Upper lobe of right lung (tissue), 1 donor: Measurements from ENCODE around the gene DOCK2. TPM values are rescaled to one million over a fixed set of nuclear protein-coding genes. Genes with fewer than 3 reads are reported as not detected.

Experiments
- ATAC-seq: fragments of 200-7000 bp; cut with Tn5 transposase; one replicate; pipeline ENCODE4 v1.9.1; 2020; ENCODE audit warnings: mild to moderate bottlenecking, moderate library complexity
- DNase-seq: peaks from one replicate; pipeline ENCODE4 v3.0.0-alpha.2; 2020
- H3K27ac ChIP-seq: fragments of 200-600 bp; one replicate; pipeline ENCODE4 v1.8.0; 2022
- H3K27me3 ChIP-seq: fragments of 200-600 bp; one replicate; pipeline ENCODE4 v1.8.0; 2022; ENCODE audit warnings: mild to moderate bottlenecking
- H3K36me3 ChIP-seq: fragments of 200-600 bp; one replicate; pipeline ENCODE4 v1.8.0; 2022
- H3K4me1 ChIP-seq: fragments of 200-600 bp; one replicate; pipeline ENCODE4 v1.8.0; 2022
- H3K4me3 ChIP-seq: fragments of 200-600 bp; one replicate; pipeline ENCODE4 v1.8.0; 2022; ENCODE audit warnings: mild to moderate bottlenecking
- H3K9me3 ChIP-seq: fragments of 200-600 bp; one replicate; pipeline ENCODE4 v1.8.0; 2022
- intact Hi-C: fragments of 100-400 bp; cut with DNase I; formaldehyde crosslinking; loops from one replicate; pipeline ENCODE4 v1.11.0; 2022
- total RNA-seq: library from RNA; stranded (reverse); fragmentation: NEBNext Ultra II Directional; extraction: Animal tissue kit (Norgen Biotek cat#: 25700); gene quantifications from one replicate; pipeline ENCODE4 v1.2.1, GENCODE V29; 2021
- TF ChIP-seq, protein P1 (sequence below): fragments of 200-600 bp; IDR thresholded peaks from one replicate; pipeline ENCODE4 v1.8.0; 2022; ENCODE audit warnings: antibody characterized with exemption
- donor health status: DM: no; HTN: yes; CAD: no; lungs with severe emphysema.

The DOCK2 gene
- total RNA-seq, 1 donor from 2014 or later: 65.4 TPM

GRCh38 chr5:169599451-169599850, 37.6 kb upstream of the DOCK2 start:
- no peaks in the 10 kb centered on the region for H3K27me3 ChIP-seq
- DNase-seq (no peak), ATAC-seq (no peak)
- TF ChIP-seq, protein P1, sequence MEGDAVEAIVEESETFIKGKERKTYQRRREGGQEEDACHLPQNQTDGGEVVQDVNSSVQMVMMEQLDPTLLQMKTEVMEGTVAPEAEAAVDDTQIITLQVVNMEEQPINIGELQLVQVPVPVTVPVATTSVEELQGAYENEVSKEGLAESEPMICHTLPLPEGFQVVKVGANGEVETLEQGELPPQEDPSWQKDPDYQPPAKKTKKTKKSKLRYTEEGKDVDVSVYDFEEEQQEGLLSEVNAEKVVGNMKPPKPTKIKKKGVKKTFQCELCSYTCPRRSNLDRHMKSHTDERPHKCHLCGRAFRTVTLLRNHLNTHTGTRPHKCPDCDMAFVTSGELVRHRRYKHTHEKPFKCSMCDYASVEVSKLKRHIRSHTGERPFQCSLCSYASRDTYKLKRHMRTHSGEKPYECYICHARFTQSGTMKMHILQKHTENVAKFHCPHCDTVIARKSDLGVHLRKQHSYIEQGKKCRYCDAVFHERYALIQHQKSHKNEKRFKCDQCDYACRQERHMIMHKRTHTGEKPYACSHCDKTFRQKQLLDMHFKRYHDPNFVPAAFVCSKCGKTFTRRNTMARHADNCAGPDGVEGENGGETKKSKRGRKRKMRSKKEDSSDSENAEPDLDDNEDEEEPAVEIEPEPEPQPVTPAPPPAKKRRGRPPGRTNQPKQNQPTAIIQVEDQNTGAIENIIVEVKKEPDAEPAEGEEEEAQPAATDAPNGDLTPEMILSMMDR: no peak
- peaks cover 55% of the 10 kb centered on the region for H3K36me3 ChIP-seq
- no peaks in the 10 kb centered on the region for H3K9me3 ChIP-seq
- intact Hi-C loops: no loop called here
- no peaks in the 10 kb centered on the region for H3K4me1 ChIP-seq
- H3K27ac ChIP-seq: no peak overlapping the region
- H3K4me3 ChIP-seq: no peak overlapping the region

GRCh38 chr5:169602535-169602934, 34.5 kb upstream of the DOCK2 start:
- H3K27me3 ChIP-seq: no peaks in the 10 kb centered on the region
- no peak for ATAC-seq
- H3K4me1 ChIP-seq: no peaks in the 10 kb centered on the region
- no peak overlapping the region for H3K27ac ChIP-seq
- DNase-seq: no peak
- intact Hi-C loops: no loop called here
- peaks cover 29% of the 10 kb centered on the region for H3K36me3 ChIP-seq
- H3K9me3 ChIP-seq: no peaks in the 10 kb centered on the region
- TF ChIP-seq, protein P1: no peak
- H3K4me3 ChIP-seq: no peak overlapping the region

DNA sequence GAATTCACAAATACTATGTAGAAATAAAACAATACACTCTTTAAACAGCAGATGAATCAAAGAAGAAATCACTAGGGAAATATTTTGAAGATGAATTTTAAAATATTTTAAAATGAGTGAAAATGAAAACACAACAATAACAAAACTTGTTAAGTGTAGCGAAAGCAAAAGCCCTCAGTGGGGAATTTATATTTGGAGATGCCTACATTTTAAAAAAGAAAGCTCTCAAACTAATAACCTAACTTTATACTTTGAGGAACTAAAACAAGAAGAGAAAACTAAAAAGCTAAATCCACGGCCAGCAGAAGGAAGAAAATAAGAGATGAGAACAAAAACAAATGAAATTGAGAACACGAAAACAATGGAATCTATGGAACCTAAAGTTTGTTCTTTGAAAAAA, 30.8 kb upstream of the DOCK2 start:
- Histone ChIP-seq H3K4me1 (no peaks in the 10 kb centered on the region), H3K27ac (no peak overlapping the region), H3K9me3 (no peaks in the 10 kb centered on the region), H3K36me3 (peaks cover 9% of the 10 kb centered on the region), H3K27me3 (no peaks in the 10 kb centered on the region), H3K4me3 (no peak overlapping the region)
- DNase-seq (no peak), ATAC-seq (no peak)
- TF ChIP-seq, protein P1: no peak
- intact Hi-C loops: no loop called here

DNA sequence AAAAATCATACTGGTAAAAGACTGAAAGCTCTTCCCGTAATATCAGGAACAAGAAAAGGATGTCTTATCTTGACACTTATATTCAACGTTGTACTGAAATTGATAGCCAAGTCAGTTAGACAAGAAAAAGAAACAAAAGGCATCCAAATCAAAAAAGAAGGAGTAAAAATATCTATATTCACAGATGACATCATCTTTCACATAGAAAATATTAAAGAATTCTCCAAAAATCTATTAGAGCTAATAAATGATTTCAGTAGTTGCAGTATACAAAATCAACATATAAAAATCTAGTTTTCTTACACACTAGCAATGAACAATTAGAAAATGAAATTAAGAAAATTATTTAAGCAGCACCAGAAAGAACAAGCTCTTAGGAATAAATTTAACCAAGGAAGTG, 29.2 kb upstream of the DOCK2 start:
- H3K27ac ChIP-seq: no peak overlapping the region
- ATAC-seq (no peak), DNase-seq (no peak)
- TF ChIP-seq, protein P1: no peak
- H3K36me3 ChIP-seq: peaks cover 5% of the 10 kb centered on the region
- intact Hi-C loops: no loop called here
- no peaks in the 10 kb centered on the region for H3K9me3 ChIP-seq
- H3K27me3 ChIP-seq: no peaks in the 10 kb centered on the region
- no peaks in the 10 kb centered on the region for H3K4me1 ChIP-seq
- H3K4me3 ChIP-seq: no peak overlapping the region

DNA sequence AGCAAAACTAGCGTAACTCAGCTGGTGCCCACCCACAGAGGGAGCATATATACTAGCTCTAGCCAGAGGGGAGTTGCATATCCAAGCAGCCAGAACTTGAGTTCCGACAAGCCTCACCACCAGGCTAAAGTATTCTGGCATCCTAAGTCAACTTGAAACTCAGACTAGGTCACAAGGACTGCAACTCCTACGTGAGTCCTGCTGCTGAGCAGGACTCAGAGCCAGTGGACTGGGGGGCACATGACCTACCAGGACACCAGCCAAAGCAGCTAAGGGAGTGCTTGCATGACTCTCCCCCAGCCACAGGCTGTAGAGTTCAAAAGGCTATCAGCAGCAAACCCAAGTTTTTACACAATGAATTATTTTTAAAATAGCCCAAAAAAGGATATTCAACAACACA, 27.4 kb upstream of the DOCK2 start:
- intact Hi-C loops: no loop called here
- Histone ChIP-seq H3K4me3 (no peak overlapping the region), H3K9me3 (no peaks in the 10 kb centered on the region), H3K36me3 (no peaks in the 10 kb centered on the region), H3K27ac (no peak overlapping the region), H3K4me1 (no peaks in the 10 kb centered on the region), H3K27me3 (no peaks in the 10 kb centered on the region)
- ATAC-seq (no peak), DNase-seq (no peak)
- TF ChIP-seq, protein P1: no peak

DNA sequence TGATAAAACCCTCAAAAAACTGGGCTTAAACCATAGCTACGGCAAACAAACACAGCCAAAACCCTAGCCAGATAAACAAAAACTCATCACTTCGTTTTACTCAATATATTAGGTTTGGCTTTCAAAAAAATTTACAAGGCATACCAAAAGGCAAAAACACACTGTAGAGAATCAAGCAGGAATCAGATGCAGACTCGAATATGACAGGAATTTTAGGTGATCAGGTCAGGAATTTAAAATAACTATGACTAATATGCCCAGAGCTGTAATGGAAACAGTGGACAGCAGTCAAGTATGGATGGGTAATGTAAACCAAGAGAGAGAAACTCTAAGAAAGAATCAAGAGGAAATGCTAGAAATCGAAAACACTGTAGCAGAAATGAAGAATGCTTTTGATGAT, 26.5 kb upstream of the DOCK2 start:
- Histone ChIP-seq H3K27me3 (no peaks in the 10 kb centered on the region), H3K27ac (no peak overlapping the region), H3K4me1 (no peaks in the 10 kb centered on the region), H3K9me3 (no peaks in the 10 kb centered on the region), H3K36me3 (no peaks in the 10 kb centered on the region), H3K4me3 (no peak overlapping the region)
- TF ChIP-seq, protein P1: no peak
- DNase-seq (no peak), ATAC-seq (no peak)
- intact Hi-C loops: no loop called here
